ENCODE measurements around the gene HOMER2. TPM values are rescaled to one million over a fixed set of nuclear protein-coding genes. Genes with fewer than 3 reads are reported as not detected.

The HOMER2 gene
- total and polyA plus RNA-seq, 4 donors: 4.3 to 62.0 (median 23.6) TPM

GRCh38 chr15:82810890-82811426, 141.6 kb downstream of the HOMER2 start:
- Histone ChIP-seq H3K4me1 (ENCODE audit: control insufficient read depth in 4 of 4, insufficient read depth in 4 of 4, low read length in 3 of 4) (peaks cover 2 to 19% (median 10%) of the 10 kb centered on the region in 4 donors), H3K27ac (ENCODE audit: low read depth in 1 of 2, low read length in 2 of 2) (peak overlapping the region; percentile 92 to 98), H3K27me3 (ENCODE audit: control insufficient read depth in 4 of 4, insufficient read depth in 4 of 4, low read length in 3 of 4) (no peaks in the 10 kb centered on the region), H3K9ac (ENCODE audit: low read depth in 1 of 2, low read length in 2 of 2) (peak overlapping the region; percentile 67 to 90), H3K4me3 (ENCODE audit: low read depth in 1 of 3, low read length in 3 of 3) (peak overlapping the region; percentile 81 to 98 (median 90)), H3K9me3 (ENCODE audit: control insufficient read depth in 4 of 4, low read length in 3 of 4) (no peaks in the 10 kb centered on the region), H3K36me3 (ENCODE audit: control insufficient read depth in 4 of 4, insufficient read depth in 3 of 4, low read depth in 1 of 4, low read length in 3 of 4) (peaks cover 2 to 11% (median 10%) of the 10 kb centered on the region in 4 donors)
- TF ChIP-seq ZBTB33 (IDR thresholded peaks at IDR 0.05) (no peak), FOXA2 (IDR thresholded peaks at IDR 0.05) (no peak), RXRA (IDR thresholded peaks at IDR 0.05) (no peak), SP1 (IDR thresholded peaks at IDR 0.05) (no peak), CTCF (IDR thresholded peaks at IDR 0.05; ENCODE audit: low read depth, low read length, missing input control) (no peak), NR2F2 (IDR thresholded peaks at IDR 0.05) (no peak), GABPA (IDR thresholded peaks at IDR 0.05 in 1 of 2, conservative IDR thresholded peaks at IDR 0.05 in 1 of 2) (no peak), EGR1 (IDR thresholded peaks at IDR 0.05; ENCODE audit: low read depth in 2 of 2) (no peak), JUND (IDR thresholded peaks at IDR 0.05) (no peak), RAD21 (IDR thresholded peaks at IDR 0.05) (no peak), YY1 (IDR thresholded peaks at IDR 0.05) (no peak), HNF4A (conservative IDR thresholded peaks at IDR 0.05) (no peak), HNF4G (IDR thresholded peaks at IDR 0.05) (no peak), MAX (IDR thresholded peaks at IDR 0.05) (no peak), REST (IDR thresholded peaks at IDR 0.05) (no peak), TAF1 (conservative IDR thresholded peaks at IDR 0.05) (no peak)
- 2% methylated on average over 6 of the region's 6 CpGs for WGBS
- DNase-seq (ENCODE audit: low spot score): no peak
